Measurements from ENCODE around the gene CBX6.

Gene CBX6

DNA sequence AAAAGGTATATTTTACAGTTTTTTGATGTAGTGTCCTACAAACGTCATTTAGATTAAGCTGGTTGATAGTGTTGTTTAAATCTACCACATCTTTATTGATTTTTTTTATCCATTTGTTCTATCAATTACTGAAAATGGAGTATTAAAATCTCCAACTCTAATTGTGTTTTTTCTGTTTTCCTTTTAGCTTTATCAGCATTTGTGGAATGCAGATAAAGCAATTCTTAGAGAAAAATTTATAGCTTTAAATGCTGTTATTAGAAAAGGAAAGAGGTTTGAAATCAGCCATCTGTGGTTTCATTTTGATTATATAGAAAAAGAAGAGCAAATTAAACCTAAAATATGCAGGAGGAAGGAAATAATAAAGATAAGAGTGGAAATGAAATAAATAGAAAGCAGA, 39.4 kb upstream of the CBX6 start:
- no peak for TF ChIP-seq SIN3A (IDR thresholded peaks at IDR 0.05; ENCODE audit: borderline replicate concordance, insufficient read depth, low read length)
- no peak for TF ChIP-seq FOXP2 (optimal IDR thresholded peaks at IDR 0.05; ENCODE audit: borderline replicate concordance, extremely low read depth, extremely low read length, insufficient read depth)
- TF ChIP-seq TAF1 (IDR thresholded peaks at IDR 0.05; ENCODE audit: borderline replicate concordance, insufficient read depth, low read length): no peak
- no peak for TF ChIP-seq POLR2AphosphoS5 (IDR thresholded peaks at IDR 0.05; ENCODE audit: low read depth, low read length)
- no peak for TF ChIP-seq REST (IDR thresholded peaks at IDR 0.05; ENCODE audit: insufficient read depth in 1 of 2, low read depth in 2 of 2, low read length in 2 of 2)

DNA sequence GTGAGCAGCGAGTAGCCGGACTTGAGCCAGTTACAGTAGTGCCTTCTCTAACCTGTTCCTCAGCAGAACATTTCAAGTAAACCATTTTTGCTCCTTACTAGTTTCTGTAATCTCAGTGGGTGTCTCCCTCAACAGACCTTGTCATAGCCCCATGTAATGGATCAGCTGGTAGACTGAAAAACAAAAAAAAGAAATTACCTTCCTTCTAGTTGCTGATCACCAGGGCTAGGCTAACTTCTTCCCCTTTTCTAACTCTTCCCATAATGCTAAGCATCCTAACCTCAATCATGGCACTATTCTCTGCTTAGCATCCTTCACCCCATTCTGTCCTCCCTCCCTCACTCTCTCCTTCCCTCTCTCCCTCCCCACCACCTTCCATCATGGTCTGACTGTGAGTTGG, 35.8 kb upstream of the CBX6 start:
- TF ChIP-seq TAF1 (IDR thresholded peaks at IDR 0.05; ENCODE audit: borderline replicate concordance, insufficient read depth, low read length) (no peak), SIN3A (IDR thresholded peaks at IDR 0.05; ENCODE audit: borderline replicate concordance, insufficient read depth, low read length) (no peak), REST (IDR thresholded peaks at IDR 0.05; ENCODE audit: insufficient read depth in 1 of 2, low read depth in 2 of 2, low read length in 2 of 2) (no peak), FOXP2 (optimal IDR thresholded peaks at IDR 0.05; ENCODE audit: borderline replicate concordance, extremely low read depth, extremely low read length, insufficient read depth) (no peak), POLR2AphosphoS5 (IDR thresholded peaks at IDR 0.05; ENCODE audit: low read depth, low read length) (no peak)

DNA sequence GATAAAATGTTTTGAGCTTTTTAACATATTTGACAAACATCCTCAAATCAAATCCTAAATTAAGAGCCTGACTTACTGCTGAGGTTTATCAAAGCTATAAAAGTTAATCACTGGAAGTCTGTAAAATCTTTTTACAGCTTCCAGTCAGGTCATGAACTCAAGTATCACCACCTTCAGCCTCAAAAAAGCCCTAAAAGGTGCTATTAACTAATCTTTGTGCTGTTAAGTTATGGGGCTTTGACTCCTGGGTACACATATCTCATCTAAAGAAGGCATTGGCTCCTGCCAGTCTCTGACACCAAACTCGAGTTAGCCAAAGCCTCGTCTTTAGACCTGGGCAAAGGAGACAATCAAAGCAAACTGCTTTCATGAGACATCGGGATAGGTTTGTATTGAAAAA, 34.0 kb upstream of the CBX6 start:
- TF ChIP-seq SIN3A (IDR thresholded peaks at IDR 0.05; ENCODE audit: borderline replicate concordance, insufficient read depth, low read length): no peak
- no peak for TF ChIP-seq TAF1 (IDR thresholded peaks at IDR 0.05; ENCODE audit: borderline replicate concordance, insufficient read depth, low read length)
- TF ChIP-seq FOXP2 (optimal IDR thresholded peaks at IDR 0.05; ENCODE audit: borderline replicate concordance, extremely low read depth, extremely low read length, insufficient read depth): no peak
- no peak for TF ChIP-seq POLR2AphosphoS5 (IDR thresholded peaks at IDR 0.05; ENCODE audit: low read depth, low read length)
- no peak for TF ChIP-seq REST (IDR thresholded peaks at IDR 0.05; ENCODE audit: insufficient read depth in 1 of 2, low read depth in 2 of 2, low read length in 2 of 2)

GRCh38 chr22:38901111-38901641, 29.2 kb upstream of the CBX6 start:
- TF ChIP-seq REST (IDR thresholded peaks at IDR 0.05; ENCODE audit: insufficient read depth in 1 of 2, low read depth in 2 of 2, low read length in 2 of 2) (no peak), SIN3A (IDR thresholded peaks at IDR 0.05; ENCODE audit: borderline replicate concordance, insufficient read depth, low read length) (no peak), TAF1 (IDR thresholded peaks at IDR 0.05; ENCODE audit: borderline replicate concordance, insufficient read depth, low read length) (no peak), FOXP2 (optimal IDR thresholded peaks at IDR 0.05; ENCODE audit: borderline replicate concordance, extremely low read depth, extremely low read length, insufficient read depth) (no peak), POLR2AphosphoS5 (IDR thresholded peaks at IDR 0.05; ENCODE audit: low read depth, low read length) (no peak)

- no peak for TF ChIP-seq POLR2AphosphoS5 (IDR thresholded peaks at IDR 0.05; ENCODE audit: low read depth, low read length)
- no peak for TF ChIP-seq TAF1 (IDR thresholded peaks at IDR 0.05; ENCODE audit: borderline replicate concordance, insufficient read depth, low read length)
- no peak for TF ChIP-seq REST (IDR thresholded peaks at IDR 0.05; ENCODE audit: insufficient read depth in 1 of 2, low read depth in 2 of 2, low read length in 2 of 2)
- TF ChIP-seq SIN3A (IDR thresholded peaks at IDR 0.05; ENCODE audit: borderline replicate concordance, insufficient read depth, low read length): no peak
- TF ChIP-seq FOXP2 (optimal IDR thresholded peaks at IDR 0.05; ENCODE audit: borderline replicate concordance, extremely low read depth, extremely low read length, insufficient read depth): no peak
These were observed 28.7 kb upstream of the CBX6 start for GRCh38 chr22:38900677-38901076.

Measured in PFSK-1 (cell line).